ENCODE results near the gene SOD2.

DNA sequence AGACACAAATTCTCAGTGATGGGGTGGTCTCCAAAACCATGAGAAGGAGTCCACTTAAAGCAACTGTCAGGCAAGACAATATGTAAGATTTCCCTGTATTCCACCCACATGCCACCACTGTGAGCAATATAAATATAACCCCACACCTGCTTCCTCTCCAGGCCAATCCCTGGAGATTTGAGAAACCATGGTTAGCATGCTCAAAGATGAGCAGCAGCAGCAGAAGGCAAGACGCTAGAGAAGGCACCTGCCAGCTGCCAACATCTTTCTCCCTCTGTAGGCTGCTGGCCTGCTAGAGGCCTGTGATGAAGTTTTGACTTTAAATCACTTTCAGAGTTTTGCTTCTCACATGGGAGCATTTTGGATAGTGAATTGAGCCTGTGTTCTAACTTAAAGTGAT, 7.9 kb upstream of the SOD2 start:
- no peak for TF ChIP-seq CTCF (IDR thresholded peaks at IDR 0.05; ENCODE audit: low read depth, low read length)
- TF ChIP-seq POLR2A (IDR thresholded peaks at IDR 0.05; ENCODE audit: extremely low read depth, insufficient read length), result no peak

All from NB4 (cell line).